Stimulated activated CD8-positive, alpha-beta memory T cell treated with anti-CD3 and anti-CD28 coated beads, Interleukin-4, amount 100 ng/mL, for 48 hours (primary cell): Measurements from ENCODE around the gene BACH2.
"Not testable (repeated sequence)": the region's sequence is repeated elsewhere in the genome, so short reads cannot be mapped to it uniquely, and the experiment has no call there.

Experiments
- DNase-seq: peaks from one replicate; pipeline ENCODE4 v3.0.0-alpha.2; 2020

The BACH2 gene

DNA sequence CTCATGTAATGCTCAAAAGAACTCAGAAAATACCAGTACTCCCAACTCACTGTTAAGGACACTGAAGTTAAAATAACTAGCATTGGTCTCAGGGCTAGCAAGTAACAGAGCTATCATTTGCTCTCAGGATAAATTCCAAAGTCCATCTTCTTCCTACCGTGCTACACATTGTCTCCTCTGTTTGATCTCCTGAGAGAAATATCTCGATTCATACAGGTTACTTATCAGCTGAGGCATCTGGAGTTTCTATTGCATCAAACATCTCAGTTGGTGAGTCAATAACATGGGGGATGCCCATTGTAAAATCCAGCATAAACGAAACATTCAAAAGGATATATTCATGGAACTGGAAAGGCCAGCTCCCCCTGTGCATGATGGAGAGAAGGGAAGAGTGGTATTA is 147.4 kb downstream of the BACH2 start:
- DNase-seq: no peak

DNA sequence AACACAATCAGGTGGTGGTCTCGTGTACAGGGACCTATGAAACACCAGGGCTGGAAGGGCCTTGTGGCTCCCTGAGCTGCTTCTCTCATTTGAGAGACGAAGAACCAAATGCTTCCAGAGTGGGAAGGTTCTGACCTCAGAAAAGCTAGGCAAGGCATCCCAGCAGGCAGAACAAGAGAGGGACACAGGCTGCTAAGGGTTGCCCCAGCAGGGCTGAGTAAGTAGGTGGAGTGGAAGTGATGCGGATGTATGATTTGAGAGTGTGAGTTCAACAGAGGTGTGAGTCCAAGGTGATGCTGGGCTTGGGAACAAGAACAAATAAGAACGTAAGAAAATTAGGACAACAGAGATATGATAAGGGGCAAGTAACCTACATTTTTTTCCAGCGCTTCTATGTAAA is 147.8 kb downstream of the BACH2 start:
- DNase-seq: no peak

DNA sequence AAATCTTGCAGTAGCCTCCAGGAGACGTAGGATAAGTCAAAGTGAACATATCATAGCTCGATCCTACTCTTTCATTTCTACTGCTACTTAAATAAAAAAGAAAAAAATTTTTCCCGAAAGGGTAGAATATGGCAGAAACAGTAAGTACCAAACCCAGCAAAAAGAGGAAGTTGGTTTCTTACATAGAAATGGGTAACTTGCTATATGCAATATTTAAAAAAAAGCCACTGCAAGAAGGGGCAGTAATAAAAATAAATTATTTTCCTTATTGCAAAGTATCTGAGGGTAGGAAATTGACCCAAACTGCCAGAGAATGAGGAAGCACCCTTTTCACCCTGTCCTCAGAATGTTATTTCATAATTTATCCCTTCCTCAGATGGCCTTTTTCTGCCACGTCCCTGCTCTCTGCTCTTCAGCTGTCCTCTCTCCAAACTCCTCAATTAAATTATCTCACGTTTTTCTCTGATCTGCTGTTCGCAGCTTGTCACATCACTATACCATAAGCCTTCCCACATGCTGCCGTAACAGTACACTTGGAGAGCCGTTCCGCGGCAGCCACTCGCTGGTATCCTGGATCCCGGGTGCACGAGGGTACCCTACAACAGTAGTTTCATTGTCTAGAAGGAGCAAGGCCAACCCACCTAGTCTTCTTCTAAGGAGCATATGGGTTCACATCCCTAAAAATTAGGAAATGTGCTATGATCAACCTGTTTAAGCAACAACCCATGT is 149.6 kb downstream of the BACH2 start:
- no peak for DNase-seq

DNA sequence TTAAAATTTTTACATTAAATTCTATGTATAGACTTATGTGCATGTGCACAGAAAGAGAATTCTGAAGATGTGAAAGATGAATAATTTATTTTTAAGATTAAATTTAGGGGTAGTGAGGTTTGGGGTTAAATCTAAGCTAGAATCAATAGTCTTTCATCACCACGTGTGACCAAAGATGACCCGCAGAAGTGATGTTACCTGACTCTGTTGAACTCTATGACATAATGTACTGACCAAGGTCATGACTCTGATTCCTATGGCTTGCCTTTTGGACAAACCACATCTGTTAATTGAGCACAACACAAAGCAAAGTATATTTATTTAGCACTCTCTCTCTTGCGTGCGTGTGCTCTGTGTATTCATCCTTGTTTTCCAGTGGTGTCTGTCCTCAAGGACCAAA is 150.6 kb downstream of the BACH2 start:
- no peak for DNase-seq

DNA sequence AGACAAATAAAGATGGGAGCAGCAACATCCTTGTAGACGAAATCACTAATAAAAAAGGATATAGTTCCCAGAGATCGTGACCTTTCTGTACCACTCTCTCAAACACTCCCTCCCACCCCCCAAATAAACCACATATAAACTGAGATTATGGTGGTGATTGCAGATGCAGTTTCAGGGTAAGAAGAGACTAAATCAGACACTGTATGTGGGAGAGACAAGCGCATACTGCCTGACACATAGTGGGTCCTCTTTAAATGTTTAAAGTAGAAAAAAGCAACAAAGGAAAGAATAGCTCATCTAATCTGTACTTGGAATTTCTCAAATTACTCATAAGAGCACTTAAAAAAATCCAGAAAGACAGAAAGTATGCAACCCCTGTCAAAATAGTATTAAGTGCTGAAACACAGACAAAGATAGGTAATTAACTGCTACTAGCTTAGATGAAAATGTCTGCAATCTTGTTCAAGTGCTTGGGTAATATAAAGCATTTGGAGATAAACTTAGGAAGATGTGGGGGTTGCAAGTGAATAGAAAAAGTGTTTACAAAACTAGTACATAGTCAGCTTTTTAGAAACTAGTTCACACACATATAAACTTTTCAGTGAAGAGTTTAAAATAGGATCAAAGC is 151.6 kb downstream of the BACH2 start:
- no peak for DNase-seq

DNA sequence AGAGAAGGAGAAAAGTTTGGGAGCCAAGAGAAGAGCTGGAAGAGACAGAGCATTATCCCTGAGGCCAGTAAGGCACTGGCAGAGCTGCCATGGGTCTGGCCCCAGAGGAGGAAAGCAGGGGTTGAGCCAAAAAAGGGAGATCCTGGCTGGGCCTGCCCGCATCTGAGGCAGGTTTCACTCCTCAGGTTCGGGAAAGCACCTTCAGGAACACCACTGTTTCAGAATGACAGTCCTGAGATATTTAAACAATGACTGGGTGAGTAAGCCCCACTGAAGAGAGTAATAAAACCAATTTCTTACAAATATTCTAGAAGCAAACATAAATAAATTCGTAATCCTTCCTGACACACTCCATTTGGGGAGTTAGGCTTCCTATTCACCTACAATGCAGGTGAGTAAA is 152.2 kb downstream of the BACH2 start:
- DNase-seq: peak; percentile 70

DNA sequence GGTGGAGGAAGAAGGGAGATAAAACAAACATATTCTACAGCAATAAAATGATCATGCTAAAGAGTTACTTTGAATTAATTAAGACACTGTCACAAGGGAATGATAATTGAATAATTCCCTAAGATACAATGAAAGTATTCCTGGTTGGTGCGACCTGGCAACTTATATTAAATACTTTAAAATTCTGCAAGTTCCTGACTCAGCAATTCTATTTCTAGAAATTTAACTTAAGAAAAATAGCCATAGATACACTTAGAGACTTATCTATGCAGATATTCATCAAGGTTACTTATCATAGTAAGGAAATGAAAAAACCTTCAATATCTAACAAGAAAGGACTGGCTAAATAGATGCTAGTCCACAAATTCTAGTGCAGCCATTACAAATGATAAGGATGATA is 156.0 kb downstream of the BACH2 start:
- DNase-seq: no peak

DNA sequence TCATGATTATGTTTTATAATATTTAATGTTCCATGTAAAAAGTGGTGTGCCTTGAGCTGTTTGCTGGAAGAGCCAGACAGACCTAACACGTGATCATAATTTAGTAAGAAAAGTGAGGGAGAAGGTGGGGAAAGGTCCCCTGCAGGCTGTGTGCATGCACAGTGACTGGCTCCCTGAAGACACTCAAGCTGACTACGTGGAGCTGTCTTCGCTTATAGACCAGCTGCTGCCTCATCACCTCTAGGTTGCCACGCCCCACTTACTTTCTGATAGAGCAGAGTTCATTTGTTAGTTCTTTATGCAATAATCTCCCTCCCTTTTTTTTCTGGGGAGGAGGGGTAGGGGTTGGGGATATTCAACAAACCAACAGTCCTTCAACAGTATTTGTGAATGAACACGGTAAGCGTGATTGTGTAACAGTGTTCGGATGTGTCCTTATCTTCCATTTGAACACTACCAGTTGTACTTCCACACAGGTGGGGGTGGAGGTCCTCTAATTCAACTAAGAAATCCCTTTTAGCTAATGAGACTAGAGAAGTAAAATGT is 157.3 kb downstream of the BACH2 start:
- no peak for DNase-seq

DNA sequence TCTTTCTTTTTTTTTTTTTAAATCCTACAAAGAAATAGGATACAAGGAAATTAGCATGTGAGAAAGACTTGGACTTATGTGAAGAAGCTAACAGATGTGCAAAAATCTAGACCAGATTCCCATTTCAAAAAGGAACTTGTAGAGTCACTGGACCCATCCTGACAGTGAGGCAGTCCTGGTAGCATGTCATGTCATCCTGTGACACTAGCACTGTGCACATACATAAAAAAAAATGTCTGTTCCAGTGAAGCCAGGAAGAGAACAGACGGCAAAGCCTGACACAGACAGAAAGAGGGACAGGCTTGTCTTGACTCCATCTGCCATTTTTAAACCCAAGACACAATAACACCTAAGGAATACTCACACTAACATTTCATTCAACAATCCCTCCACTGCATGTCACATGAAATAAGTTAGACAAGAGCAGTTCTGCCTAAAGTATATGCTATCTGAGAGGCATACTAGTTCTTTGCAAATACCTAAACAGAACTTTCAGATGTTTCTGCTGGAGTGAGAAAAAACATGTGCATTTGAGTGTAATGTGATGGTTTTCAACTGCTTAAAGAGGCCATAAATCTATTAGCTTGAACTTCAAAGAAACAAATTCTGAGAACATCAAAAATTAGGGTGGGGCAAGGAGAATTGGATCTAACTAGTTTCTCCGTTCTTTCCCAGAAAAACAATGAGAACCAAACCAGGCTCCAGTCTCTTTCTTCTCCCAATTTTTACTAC is 159.6 kb downstream of the BACH2 start:
- no peak for DNase-seq

DNA sequence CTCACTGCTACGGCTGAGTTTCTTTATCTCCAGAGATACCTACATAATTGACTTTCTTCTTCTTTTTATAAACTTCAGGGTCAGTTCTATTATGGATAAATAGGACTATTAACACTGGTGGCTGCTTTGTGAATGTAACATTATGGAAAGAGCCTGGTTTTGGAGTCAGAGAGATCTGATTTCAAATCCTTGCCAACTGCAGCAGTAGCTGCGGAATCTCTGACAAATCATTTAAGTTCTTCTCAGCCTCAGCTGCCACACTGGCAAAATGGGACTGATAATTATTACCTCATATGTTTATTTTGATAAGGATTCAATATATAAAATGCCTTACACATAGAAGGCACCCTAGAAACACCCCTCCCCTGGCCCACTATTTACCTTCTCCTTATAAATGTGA is 160.5 kb downstream of the BACH2 start:
- no peak for DNase-seq

DNA sequence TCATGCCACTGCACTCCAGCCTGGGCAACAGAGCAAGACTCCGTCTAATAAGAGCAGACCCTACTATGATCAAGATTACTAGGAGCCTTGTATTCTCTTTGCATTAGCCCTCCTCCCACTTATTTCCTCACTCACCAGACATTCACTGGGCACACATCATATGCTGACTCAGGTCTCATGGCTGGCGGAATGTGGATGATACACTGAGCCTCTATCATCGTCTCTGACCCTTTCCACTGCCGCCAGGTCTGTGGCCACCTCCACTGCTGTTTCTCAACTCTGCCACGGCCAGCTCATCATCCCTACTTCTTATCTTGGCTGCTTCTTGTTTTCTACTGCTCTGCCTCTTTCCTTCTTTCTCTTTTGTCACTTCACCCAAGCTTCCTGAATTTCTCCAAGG is 161.0 kb downstream of the BACH2 start:
- DNase-seq: no peak

DNA sequence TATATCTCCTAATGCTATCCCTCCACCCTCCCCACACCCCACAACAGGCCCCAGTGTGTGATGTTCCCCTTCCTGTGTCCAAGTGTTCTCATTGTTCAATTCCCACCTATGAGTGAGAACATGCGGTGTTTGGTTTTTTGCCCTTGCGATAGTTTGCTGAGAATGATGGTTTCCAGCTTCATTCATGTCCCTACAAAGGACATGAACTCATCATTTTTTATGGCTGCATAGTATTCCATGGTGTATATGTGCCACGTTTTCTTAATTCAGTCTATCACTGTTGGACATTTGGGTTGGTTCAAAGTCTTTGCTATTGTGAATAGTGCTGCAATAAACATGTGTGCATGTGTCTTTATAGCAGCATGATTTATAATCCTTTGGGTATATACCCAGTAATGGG is 163.0 kb downstream of the BACH2 start:
- DNase-seq: not testable (repeated sequence)

DNA sequence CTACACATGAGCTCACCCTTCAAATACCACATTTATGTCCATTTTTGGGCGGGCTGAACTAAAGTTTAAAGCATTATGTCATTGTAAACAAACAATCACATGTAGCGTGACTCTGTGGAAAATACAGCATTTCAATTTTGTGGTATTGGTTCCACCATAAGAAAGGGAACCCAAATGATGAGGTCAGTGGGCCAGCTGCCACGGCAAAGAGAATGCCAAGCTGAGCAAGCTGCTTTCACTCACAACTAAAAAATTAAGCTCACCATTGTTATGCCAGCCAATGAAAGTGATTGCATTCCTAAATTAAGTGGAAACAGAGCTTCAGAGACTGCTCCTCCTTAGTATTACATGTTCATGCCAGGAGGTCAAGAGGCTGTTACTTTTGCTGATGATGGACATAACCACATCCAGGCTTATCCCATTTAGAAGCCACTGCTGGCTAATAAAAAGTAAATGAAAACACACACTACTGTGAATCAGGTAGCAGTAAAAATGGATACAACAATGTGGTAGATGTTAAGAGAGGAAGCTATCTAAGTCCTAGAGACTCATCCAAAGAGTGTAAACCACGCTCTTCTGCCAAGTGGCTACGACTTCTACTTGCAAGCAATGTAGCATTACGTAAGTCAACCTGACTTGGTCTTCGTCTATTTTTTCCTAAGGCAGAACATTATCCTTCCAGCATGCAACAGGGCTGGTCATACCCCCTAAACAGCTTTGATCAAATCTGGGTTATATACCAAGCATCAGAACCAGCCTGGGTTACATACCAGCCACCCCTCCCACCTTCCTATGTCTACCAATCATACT is 164.8 kb downstream of the BACH2 start:
- no peak for DNase-seq

DNA sequence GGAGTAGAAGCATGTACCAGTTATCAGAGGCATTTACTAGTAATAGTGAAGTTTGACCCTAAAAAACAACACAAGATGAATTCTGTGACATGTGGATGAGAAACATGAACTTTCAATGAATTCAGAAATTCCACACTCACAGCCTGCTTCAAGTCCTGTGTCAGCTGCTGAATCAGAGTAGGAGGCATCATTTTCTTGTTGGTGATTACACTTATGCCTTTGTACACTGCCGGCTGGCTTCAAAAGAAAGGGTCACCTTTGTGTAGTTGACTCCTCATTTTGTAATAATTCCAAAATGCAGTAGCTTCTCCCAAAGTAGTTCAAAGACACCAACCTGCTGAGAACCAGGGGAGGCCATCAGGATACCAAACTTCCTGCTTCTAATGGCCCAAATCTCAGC is 165.5 kb downstream of the BACH2 start:
- DNase-seq: no peak

DNA sequence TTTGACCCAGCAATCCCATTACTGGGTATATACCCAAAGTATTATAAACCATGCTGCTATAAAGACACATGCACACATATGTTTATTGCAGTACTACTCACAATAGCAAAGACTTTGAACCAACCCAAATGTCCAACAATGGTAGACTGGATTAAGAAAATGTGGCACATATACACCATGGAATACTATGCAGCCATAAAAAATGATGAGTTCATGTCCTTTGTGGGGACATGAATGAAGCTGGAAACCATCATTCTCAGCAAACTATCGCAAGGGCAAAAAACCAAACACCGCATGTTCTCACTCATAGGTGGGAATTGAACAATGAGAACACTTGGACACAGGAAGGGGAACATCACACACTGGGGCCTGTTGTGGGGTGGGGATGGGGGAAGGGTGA is 168.0 kb downstream of the BACH2 start:
- DNase-seq: not testable (repeated sequence)

DNA sequence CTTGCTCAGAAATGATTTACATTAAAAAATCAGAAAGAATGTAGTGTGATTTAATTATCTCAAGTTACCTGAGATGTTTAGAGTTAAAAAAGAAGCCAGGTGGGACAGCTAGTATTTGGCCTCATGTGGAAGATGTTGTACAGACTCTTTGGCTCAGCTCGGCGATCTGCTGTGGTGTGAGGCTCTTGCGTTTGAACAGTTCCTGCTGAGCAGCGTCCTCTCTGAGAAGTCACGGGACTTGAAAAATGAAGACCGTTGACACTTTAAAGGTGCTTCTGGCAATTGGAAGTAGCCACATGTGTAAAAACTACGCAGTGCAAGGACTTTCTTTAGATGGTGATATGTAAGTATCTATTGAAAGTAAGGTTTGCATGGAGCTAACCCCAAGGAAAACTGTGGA is 169.0 kb downstream of the BACH2 start:
- DNase-seq: no peak

DNA sequence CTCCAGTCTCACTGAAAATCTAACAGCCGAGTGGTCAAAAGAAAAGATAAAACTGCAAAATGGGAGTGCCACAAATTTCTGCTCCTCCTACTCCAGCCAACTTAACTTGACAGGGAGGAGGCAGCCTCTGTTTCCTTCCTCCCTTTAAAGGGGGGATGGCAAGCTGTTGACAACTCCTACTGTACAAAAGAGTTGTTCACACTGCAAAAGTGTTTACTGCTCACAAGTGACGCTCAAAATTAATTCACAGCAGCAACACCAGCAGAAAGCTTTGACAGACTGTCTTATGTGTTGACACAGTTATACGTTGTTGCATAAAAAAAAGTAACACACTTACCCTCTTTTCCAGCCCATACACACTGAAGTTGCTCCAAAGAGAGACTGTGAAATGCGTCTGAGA is 169.8 kb downstream of the BACH2 start:
- DNase-seq: no peak

DNA sequence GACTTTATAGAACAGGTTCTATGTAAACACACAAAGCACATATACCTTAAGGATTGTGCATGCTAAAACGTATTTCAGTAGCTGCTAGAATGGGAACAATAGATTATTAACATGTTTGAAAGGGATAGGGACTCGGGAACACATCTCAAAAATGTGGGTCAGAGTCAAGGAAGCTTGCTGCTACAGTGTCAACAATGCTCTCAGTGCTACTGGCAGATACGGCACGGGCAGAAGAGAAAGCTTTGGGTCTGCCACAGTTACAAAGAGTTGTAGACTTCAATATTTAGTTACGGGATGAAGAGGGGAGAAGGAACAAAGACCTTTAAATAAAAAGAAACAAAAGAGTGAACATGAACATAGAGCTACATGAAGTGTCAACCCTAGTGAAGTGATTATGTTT is 170.5 kb downstream of the BACH2 start:
- no peak for DNase-seq

DNA sequence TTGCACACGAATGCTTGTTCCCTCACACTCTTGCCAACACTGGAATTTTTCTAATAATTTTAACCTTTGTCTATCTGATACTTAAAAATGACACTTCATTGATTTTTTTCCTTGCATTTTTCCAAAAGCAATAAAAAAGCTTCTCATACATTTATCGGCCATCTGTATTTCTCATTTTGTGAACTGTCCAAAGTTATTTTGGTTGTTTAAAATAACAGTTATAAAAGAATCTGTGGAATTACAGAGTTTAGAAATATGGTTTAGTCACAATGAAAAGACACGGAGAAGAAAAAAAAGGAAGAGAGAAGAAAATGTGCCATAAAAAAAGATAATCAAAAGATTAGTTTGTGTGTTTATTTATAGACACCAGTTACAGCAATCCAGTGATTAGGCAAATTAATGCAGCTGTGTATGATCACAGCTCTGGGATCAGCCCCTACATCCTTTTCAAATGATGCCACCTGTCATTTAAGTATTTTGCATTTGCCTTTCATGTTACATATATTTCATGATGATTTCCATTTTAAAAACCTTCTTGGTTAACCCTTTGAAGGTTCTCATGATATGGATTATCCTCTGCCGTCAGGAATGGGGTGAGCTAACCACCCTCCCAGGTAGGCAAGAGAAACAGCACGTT is 171.7 kb downstream of the BACH2 start:
- DNase-seq: no peak

DNA sequence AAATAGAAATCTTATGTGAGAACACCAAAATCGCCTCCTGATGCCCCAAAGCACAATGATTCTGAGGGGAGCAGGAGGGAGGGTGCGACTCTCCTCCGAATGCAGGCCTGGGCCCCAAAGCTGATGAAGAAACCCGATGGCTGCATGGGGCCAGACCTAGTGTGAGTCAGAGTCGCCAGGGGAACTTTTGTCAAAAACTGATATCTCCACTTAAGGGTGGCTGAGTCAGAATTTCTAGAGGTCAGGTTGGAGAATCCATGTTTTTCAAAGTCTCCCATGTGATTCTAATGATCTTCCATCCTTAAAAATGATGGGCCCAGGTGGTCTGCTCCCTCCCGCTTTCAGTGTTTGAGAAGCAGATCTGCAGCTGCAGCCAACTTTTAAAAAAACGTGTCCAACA is 172.8 kb downstream of the BACH2 start:
- peak; percentile 60 for DNase-seq

DNA sequence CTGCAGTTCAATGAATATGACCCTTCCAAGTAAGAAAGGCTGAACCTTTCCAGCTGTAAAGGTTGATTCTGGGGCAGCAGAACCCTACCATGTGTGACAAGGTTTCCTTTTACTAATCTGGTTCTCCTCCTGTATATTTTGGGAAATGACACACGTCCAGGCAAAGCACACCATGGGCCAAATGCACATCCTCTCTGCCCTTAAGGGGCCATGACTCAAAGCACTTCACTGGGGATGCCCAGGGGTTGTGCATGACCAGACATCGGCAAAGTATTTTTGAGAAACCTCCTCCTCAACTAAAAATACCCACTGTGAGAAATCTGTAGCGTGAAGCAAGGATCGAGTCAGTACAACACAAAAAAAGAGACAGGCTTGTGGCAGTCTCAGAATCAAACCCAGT is 174.7 kb downstream of the BACH2 start:
- DNase-seq: peak; percentile 62

DNA sequence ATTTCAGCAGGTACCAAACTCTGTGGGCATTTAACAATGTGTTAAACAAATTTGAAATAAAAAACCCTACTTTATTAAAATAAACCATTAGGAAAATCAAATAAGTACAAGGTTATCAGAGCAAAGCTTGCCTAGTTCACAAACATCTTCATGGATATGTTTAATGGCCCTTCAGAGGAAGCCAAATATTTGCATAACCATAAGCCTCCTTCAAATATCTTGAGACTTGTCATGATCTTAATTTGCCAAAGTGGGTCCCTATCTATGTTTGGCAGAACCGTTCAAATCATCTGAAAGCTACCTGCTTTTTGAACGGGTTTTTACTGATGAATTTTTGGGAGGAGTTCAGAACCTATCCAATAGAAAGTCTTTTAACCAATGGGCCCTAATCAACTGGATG is 176.3 kb downstream of the BACH2 start:
- DNase-seq: no peak

DNA sequence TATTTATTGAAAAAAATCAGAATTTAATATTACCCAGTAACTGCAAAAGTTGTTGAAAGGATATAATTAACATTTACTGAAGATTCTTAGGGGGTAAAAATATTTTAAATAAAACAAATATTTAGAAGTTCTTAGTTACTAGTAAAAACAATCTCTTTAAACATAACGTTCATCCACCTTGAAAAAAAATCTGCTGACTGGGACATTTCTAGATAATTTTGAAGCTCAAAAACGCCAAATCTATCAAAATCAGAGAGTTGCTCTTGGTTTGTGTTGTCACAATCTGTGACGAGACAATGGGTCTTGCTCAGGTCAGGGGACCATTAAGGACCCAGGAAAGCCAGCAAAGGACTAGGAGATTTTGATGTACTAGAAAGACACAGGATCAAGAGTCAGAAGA is 177.0 kb downstream of the BACH2 start:
- DNase-seq: no peak
